Measurements from ENCODE around the gene DPP6. TPM values are rescaled to one million over a fixed set of nuclear protein-coding genes. Genes with fewer than 3 reads are reported as not detected.
"Not testable (repeated sequence)": the region's sequence is repeated elsewhere in the genome, so short reads cannot be mapped to it uniquely, and the experiment has no call there.

The DPP6 gene
- total RNA-seq, 1 donor from 2014 or later, result not detected

DNA sequence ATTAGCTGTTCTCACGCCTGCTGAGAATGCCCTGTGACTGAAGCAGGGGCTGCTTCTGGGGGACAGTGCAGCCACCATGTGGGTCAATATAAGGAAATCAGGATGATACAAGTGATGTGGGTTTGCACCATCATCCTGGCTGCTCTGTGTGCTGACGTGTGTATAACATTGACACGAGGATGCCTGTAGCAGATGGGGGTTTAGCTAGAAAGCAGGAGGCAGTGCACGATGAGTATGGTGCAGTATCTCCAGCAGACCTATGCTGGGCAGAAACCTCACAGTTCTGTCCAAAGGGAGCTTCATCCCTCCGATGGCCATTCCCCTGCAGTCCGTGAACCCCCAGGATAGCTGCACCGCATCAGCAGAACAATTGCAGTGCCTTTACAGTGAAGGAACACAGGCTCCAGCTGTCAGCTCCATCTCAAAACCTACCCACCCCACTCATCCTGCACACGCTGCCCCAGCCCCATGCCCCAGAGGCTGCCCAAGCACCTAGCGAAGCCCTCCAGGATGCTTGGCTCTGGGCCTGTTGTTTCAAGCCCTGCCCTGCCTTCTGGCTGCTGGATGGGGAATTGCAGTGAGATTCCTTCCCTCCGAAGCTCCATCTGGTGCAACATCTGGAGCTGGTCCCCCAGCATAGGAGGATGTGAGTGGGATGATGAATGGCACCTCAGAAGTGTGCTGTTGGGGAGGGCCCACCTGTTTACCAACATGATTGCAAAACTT is 96.8 kb downstream of the DPP6 start:
- not testable (repeated sequence) for DNase-seq (ENCODE audit: low read depth)

DNA sequence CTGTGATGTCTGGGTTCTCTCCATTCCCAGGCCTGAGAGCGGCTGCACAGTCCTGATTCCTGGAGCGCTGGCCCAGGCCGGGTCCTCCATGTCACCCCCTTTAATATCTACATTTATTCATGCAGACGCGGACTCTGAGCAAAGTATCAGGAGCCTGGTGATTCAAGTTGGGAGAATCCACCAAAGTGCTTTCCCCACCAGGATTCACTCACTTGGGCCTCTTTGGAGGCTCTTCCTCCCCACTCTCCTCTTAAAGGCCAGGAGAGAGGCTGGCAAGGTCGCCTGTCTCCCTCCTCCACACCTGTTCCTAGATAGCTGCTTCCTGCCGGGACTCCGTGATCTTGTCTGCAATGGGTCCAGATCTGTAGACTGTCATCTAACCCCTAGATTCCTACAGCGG is 98.5 kb downstream of the DPP6 start:
- not testable (repeated sequence) for DNase-seq (ENCODE audit: low read depth)

DNA sequence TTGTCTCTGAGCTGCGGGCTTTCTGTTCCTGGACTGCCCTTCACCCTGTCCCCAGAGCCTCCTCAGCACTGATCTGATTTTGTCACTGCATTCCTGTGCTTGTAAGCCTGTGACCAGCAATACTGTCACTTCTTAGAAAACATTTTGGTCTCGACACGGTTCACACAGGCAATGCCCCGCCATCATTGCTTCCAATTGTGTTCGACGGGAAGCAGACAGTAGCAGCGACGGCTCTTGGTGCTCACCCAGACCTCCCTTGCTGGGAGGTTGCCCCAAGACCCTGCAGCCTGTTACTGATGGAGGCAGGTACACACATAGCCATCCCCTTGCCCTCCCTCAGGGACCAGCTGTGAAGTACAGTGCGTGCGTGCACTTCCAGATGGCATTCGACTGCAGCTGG is 99.1 kb downstream of the DPP6 start:
- DNase-seq (ENCODE audit: low read depth), result not testable (repeated sequence)

DNA sequence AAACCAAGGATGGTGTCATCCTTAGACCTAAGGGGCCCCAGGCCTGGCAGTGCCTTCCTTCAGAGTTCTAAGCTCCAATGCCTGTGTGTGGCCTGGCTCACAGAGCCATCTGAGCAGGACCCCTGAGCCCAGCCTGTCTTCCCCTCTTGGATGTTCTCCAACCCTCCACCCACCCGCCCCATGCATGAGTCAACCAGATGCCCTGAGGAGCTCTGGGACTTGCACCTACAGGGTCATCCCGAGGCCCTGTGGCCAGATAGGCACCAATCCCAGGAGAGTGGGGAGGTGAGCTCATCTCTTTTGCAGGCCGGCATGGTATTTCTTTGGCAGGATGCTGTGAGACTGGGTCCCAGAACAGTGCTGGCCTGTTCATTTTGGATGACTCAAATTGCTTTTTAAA is 103.7 kb downstream of the DPP6 start:
- DNase-seq (ENCODE audit: low read depth), result peak; percentile 11

DNA sequence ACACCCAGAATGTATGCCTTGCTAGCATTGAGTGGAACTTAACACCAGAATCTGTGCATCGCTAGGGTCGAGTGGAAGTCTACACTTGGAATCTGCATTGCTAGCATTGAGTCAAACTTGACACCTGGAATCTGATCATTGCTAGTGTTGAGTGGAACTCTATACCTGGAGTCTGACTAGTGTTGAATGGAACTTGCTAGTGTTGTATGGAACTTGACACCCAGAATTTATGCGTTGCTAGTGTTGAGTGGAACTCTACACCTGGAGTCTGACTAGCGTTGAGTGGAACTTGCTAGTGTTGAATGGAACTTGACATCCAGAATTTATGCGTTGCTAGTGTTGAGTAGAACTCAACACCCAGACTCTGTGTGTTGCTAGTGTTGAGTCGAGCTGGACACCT is 110.7 kb downstream of the DPP6 start:
- not testable (repeated sequence) for DNase-seq (ENCODE audit: low read depth)

DNA sequence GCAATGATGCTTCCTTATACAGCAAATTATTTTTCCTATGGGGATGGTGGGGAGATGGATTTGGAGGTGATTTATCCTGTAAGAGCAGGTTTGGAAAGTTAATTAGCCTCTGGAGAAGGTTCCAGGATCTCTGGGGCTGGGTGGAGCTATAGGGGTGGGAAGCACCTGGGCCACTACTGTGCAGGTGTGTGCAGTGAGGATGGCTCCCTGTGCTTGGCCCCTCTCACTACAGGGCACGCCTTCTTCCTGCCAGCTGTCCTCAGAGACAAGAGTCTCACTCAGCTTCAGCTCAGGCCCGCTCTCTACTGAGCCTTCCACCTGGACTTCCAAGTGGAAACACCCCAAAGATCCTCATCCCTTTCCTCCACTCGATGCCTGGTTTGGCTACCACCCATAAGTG is 111.4 kb downstream of the DPP6 start:
- not testable (repeated sequence) for DNase-seq (ENCODE audit: low read depth)

DNA sequence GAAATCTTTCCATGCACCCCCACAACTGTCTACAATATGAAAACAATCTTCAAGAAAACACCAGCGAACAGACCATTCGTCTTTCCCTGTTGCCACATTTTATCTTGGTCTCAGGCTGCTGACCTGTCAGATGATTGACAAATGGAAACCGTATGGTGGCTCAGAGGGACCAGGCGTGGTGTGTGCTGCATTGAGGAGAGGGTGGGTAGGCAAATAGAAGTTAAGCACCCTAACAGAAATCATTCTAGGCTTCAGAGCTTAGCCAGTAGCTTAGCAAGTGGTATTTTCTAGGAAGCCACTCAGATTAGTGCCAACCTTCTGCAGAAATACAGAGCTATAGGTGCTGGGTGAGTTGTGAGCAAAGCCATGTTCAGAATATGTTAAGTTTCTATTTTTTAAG is 114.9 kb downstream of the DPP6 start:
- no peak for DNase-seq (ENCODE audit: low read depth)

DNA sequence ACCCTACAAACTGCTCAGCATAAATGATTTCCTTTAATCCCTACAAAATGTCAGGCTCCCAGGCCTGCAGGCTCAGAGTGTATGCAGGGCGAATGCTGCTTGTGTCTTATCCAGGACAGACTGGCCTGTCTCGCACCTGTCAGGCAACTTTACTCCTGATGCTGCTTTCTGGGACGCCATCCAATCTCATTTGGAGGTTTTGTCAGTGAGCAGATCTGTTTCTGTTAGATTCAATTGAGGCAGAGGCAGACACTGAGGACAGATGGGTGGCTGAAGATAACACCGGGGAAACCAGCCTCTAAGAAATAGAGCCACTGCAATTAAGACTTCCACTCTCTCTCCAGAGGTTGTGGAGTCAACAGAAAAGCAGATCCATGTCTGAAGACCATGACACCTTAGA is 115.6 kb downstream of the DPP6 start:
- no peak for DNase-seq (ENCODE audit: low read depth)

DNA sequence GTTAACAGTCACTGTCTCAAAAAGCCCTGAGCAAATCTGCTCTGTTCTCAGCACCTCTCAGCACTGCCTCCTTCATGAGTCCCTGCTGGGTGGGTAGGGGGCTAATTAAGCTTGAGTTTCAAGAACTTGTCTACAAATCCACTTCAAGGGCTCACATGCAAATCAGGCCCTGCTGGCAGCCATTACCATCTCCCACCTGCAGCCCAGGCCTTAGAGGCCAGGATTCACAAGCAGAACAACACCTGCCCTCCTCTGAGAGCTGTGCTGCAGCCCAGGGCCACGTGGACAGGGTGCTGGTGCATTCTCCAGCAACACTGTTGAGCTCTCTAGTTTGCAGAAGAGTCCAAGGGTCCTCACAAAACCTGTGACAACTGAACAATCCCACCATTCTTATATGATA is 119.2 kb downstream of the DPP6 start:
- DNase-seq (ENCODE audit: low read depth), result no peak

DNA sequence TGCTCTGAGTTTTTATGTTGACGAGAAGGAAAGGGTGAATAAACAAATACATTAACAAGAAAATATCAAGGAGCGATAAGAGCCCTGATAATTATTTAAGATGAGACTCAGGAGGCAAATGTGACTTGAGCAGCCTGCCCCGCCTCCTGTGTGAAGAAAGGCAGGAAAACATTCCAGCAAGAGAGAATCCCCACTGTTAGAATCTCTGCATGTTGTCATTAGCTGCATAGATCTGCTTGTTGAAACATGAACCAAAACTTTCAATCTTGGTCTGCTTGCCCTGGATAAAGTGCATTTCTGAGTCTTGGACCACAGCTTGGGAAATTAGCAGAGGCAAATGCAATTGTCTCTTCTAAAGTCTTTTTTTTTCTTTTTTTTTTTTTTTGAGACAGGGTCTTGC is 120.0 kb downstream of the DPP6 start:
- DNase-seq (ENCODE audit: low read depth), result no peak

DNA sequence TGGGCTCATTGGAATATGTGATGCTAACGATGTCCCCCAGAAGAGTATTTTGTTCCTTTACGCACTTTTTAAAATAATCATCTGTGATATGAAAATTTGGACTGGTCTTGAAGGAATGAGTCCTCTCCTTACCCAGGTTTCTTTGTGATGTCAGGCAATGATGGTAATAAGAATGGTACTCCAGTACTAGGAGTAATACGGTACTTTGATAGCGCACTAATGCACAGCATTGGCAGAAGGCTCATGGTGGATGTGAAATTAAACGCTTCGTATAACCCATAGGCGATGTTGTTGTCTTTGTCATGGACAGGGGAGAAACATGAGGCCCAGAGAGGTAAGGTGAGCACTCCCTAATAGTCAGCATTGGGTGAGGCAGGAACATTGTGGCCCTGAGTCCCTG is 125.4 kb downstream of the DPP6 start:
- DNase-seq (ENCODE audit: low read depth), result no peak

DNA sequence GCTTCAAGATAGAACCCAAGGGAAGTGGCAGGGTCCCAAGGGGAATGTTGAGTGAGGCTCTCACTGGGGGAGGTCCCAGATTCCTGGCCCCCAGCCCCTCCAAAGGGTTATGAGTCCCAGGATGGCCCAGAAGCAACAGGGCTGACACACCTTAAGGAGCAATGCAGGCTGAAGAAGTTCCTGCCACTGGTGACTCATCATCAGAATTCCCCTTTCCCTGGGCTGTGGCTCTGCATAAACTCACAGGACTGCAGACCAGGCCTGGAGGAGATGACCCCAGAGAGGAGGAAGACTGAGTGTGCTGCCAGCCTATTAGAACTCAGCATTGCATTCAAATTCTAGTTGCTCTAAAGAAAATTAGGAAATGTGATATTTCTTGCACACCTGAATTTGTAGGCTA is 126.7 kb downstream of the DPP6 start:
- DNase-seq (ENCODE audit: low read depth), result no peak

DNA sequence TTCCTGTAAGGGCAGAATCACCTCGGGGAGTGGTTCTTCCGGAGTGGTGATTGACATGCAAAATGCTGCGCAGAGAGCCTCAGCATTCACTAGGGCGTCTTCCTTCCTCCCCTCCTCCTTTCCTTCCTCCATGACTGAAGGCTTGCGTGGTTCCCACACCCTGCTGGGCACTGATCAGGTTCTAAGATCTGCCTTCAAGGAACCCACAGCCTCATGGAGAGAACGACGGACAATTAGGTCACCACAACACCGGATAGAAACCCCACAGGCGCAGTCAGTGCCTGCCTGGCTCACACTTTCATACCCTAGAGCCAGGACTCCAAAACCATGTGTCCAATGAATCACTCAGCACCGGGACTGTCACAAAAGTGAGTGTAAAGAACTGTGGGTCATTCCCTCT is 131.3 kb downstream of the DPP6 start:
- DNase-seq (ENCODE audit: low read depth), result no peak

DNA sequence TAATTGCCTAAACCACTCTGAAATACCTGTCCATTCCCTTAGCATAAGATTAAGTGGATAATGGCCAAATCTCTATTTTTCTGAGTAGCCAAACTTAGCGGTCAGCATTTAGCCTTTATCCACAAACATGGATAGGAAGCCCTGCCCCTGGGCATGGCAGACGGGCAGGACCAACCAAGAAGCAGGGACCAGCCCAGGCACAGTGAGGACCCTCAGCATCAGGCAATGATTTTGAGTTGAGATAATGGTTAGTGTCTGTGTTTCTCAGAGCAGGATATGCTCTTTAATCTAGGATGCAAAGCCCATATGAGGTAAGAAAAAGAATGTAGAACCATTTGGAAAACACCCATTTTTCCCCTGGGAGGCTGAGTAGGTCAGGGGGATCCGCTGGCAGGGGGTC is 131.7 kb downstream of the DPP6 start:
- DNase-seq (ENCODE audit: low read depth), result no peak

DNA sequence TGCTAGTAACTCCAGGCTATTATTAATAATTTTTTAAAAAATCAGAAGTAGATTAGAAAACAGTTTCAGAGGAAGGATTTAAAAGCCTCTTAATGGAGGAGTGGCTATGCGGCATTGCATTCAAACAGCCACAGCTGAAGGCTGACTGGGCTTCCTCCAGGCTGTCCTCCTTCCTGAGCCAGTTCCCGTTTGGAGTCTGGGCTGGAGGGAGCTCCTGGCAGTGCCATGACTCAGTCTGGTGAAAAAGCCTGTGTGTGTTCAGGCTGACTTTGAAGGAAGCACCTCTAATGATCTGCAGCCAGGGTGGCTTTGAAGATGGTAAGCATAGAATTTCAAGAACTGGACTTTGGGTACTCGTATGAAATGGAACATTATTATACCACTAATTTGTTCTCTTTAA is 134.6 kb downstream of the DPP6 start:
- DNase-seq (ENCODE audit: low read depth), result no peak

DNA sequence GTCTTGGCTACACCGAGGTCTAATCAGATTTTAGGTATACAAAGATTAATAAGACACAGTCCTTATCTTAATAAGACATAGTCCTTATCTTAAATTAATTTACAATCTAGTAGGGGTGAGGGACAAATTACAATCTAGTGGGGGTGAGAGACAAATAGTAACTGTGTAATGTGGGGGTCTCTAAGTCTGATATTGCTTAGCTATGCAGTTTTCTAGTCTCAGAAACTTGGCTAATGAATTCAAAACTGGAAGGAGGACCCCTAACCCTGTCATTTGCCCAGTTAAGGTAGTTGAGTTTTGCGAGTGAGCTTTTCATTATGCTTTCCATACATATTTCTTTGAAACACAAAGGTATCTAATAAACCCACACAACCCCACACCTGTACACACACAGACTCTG is 136.1 kb downstream of the DPP6 start:
- DNase-seq (ENCODE audit: low read depth), result no peak

DNA sequence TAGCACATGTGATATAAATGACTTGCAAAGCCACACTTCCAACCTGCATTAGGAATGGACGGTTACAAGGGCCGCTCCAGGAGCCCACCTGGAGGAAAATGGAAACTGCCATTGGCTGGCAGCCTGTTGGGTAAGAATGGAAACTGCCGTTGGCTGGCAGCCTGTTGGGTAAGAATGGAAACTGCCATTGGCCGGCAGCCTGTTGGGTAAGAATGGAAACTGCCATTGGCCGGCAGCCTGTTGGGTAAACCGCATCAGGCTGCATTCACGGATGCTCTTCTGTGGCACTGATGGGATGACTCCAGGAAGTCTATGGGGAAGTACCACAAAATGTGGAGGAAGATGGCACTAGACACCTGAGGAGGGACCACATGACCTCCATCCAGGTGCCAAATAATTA is 143.1 kb downstream of the DPP6 start:
- DNase-seq (ENCODE audit: low read depth), result no peak

DNA sequence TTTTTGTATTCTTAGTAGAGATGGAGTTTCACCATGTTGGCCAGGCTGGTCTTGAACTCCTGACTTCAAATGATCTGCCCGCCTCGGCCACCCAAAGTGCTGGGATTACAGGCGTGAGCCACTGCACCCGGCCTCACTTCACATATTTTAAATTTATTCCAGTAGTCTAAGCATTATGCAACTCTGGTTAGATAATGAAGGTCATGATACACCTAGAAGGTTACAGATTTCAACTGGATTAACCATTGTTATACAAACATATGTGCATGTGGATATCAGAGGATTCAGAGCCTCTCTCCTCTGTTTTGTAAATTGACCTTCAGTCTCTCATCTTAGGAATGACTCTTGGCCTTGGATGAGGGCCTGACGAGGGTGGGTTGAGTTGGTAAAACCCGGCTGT is 146.3 kb downstream of the DPP6 start:
- DNase-seq (ENCODE audit: low read depth), result no peak

DNA sequence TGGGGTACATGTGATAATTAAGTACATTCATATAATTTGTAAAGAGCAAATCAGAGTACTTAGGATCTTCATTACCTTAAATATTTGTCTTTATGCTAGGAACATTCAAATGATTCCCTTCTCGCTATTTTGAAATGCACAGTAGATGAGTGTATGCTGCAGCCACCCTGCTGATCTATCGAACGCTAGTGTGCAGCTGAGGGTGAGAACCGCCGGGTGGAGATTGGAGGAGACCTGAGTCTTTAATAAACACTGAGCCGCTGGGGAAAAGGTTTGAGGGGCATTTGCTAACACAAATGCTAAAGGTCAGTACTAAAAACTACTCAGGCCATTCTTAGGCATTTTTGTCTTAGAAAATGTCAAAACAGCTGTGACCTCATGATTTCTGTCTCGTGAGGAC is 148.0 kb downstream of the DPP6 start:
- no peak for DNase-seq (ENCODE audit: low read depth)

DNA sequence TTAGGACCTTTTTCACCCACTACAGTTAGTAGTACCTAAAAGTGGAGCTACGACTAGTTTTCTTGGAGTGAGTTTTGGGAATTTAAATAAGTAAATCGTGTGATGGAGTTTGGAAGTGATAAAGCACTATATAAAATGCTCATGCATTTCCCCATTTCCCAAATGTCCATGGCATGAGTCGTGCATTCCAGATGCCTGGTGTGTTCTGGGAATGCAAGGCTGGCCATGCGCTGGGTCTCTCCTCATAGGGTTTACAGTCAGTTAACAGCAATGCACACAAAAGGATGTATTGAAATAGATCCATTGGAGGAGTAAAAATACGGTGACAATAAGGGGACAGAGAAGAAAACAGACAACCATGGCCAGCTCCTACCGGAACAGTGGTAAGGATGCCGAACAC is 149.8 kb downstream of the DPP6 start:
- no peak for DNase-seq (ENCODE audit: low read depth)

DNA sequence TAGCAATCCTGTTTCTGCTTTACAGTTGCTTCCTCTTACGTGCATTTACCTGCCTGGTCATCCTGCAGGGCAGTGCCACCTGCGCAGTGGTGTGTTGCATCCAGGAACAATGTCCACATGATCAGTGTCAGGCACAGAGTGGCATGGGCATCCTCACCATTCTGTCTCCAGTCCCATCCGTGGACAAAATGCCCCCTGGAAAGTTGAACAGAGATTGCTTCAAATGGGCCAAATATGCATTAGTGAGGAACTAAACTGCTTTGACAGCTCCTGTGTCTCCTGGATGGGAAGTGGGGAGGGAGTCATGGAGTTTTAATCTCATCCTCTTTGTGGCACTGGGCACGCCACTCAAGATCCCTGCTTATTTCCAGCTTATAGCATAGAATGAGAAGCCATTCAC is 151.8 kb downstream of the DPP6 start:
- no peak for DNase-seq (ENCODE audit: low read depth)

DNA sequence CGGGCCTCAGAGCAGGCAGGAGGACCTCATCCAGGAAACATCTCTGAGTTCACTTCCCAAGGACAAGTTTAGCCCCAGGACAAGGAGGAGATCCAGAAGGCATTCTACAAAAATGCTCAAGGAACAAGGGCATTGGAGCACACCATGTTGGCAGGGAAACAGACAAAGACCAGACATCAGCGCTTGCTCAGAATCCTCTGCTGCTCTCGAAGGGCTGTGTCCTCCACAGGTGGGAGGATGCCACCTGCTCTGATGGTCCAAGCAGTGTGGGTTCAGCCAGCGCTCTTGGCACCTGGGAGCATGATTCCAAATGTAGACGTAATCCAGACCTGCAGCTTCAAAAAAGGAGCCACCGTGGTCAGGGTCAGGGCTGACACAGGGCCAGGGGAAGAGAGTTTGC is 160.7 kb downstream of the DPP6 start:
- no peak for DNase-seq (ENCODE audit: low read depth)

DNA sequence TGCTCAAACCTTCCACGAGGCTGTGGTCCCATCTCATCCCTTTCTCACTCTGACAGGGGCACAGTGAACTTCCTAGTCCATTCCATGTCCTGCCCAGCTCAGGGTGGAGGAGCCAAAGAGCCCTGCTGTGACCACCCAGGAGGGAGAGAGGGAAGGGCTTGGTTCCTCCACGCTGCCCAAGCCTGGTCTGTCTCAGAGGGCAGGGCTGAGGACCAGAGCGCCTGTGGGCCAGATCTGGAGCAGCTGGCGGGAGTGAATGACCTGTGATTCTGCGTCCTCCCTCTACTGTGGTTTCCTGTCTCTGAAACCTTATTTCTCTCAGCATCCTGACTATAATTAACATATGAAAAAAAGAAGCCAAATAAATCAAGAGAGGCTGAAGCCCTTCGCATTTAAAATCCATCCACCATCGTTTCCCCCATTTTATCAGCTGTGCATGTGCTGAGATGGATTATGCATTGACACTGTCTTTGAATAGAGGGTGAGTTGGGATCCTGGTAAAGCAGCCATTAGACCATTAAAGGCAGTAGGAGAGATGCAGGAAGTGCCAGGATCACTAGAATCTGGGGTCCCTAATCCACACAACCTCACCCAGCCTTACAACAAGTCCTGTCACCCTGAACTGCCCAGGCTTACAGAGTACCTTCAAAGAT is 165.6 kb downstream of the DPP6 start:
- DNase-seq (ENCODE audit: low read depth), result no peak
